ENCODE results near the gene UST.
"Not testable (repeated sequence)": the region's sequence is repeated elsewhere in the genome, so short reads cannot be mapped to it uniquely, and the experiment has no call there.

UST gene

GRCh38 chr6:148943451-148943850 is 196.6 kb downstream of the UST start:
- no peak for DNase-seq (ENCODE audit: low read depth in 2 of 2, low spot score in 1 of 2)

DNA sequence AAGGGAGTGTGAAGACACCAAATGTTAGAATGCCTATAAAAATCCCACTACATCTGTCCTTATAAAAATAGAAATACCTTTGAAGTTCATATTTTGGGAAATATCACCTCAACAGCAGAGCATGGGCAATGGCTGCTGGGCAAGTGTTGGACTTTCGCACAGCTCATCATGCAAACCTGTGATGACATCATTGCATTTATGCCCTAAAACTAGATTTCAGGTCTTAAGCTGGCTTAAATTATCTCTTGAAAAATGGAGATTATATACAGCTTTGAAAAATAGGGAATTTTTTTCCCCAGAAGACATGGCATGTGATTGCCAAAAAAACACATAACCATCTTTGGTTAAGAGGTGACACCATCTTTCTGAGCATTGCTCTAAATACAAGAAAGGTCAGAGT is 197.8 kb downstream of the UST start:
- DNase-seq (ENCODE audit: low read depth in 2 of 2, low spot score in 1 of 2) = no peak

DNA sequence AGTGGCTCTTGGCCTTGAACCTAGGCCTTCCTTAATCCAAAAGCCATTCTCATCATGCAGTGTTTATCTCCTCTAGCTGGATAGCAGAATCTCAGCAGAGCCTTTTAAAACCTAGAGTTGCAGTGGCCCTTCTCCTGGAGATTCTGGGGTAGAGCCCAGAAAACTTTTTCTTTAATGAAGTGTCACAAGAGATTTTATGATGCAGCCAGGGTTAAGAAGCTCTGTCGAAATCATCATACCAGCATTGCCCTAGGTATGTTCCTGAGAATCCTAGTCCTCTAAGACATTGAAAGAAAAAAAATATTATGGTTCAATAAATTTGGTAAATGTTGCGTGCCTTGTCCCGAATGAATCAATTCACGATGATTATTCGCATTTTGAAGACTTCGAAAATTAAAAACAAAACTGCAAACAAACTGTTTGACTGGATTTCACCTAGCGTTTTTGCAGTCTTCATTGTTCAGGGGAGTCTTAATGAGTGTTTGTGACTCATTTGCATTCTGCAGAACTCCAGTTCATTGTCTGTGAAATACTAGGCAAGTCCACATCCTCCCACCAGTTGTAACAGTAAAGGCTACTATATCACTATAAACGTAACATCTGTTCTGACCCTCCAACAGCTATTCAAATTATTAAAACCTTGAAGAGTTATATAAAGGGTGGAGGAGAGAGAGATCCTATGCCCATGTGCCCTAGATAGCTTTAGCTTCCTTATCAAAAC is 198.6 kb downstream of the UST start:
- no peak for DNase-seq (ENCODE audit: low read depth in 2 of 2, low spot score in 1 of 2)

GRCh38 chr6:148947621-148948444 is 201.0 kb downstream of the UST start:
- DNase-seq (ENCODE audit: low read depth in 2 of 2, low spot score in 1 of 2) = peak; percentile 55 to 71

DNA sequence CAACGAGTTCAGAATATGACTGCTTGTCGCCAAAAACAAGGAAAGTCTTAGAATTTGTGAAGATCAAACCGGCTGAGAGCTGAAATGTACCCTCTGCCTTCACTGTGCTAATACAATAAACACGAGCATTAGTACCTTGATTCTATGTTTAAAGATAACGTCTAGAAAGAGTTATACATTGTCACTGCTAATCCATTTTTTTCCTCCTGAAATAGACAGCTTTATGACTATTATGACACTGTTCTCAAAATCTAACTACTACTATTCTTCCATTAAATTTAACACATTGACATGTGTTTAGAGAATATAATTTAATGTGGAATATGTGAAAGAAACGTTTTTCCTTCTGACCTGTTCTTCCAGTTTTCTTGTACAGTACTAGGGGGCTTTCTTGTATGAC is 204.8 kb downstream of the UST start:
- DNase-seq (ENCODE audit: low read depth in 2 of 2, low spot score in 1 of 2) = no peak

DNA sequence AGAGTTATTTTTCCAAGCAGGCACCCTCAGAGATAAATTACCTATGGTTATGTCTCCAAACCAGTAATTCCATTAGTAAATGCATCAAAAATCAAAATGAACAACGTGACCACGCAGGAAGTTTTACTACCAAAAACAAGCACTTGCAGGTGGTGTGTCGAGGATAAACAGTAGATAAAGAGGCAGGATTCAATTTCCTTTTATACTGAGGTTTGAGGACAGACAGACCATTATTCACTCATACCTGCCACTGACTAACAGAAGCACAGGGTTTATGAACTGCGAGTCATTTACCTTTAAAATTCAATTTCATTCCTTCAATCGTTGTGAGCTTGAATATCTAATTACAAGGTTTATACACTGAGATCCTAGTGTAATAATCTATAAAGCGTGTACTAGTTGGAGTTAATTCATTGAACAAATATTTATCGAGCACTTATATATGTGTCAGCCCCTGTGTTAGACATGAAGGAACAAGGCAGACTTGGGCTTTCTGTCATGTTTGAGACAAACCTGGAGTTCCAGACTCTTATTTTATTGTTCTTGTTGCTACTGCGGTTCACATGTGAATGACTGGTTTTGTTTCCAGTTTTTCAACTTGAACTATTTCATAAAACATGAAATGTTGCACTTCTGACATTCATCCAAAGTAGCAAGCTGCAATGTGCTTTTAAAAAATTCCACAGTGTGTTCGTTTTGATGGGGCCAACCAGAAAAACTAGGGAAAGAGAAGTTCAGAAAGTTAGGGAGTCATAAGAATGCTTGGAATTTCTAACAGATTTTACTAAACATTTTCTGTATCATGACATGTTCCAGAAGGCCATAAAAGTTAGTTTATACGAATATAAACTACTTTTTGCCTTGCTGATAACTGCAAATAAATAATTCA is 205.6 kb downstream of the UST start:
- no peak for DNase-seq (ENCODE audit: low read depth in 2 of 2, low spot score in 1 of 2)

- DNase-seq (ENCODE audit: low read depth in 2 of 2, low spot score in 1 of 2) = no peak
Measured at GRCh38 chr6:148954461-148954860, 207.6 kb downstream of the UST start.

GRCh38 chr6:148954934-148955333 is 208.1 kb downstream of the UST start:
- DNase-seq (ENCODE audit: low read depth in 2 of 2, low spot score in 1 of 2) = no peak

GRCh38 chr6:148955441-148955840 is 208.6 kb downstream of the UST start:
- DNase-seq (ENCODE audit: low read depth in 2 of 2, low spot score in 1 of 2) = no peak

GRCh38 chr6:148956163-148956562 is 209.3 kb downstream of the UST start:
- DNase-seq (ENCODE audit: low read depth in 2 of 2, low spot score in 1 of 2) = not testable (repeated sequence)

GRCh38 chr6:148957752-148958151 is 210.9 kb downstream of the UST start:
- no peak for DNase-seq (ENCODE audit: low read depth in 2 of 2, low spot score in 1 of 2)

- DNase-seq (ENCODE audit: low read depth in 2 of 2, low spot score in 1 of 2) = no peak
Measured at GRCh38 chr6:148959008-148959407, 212.2 kb downstream of the UST start.

DNA sequence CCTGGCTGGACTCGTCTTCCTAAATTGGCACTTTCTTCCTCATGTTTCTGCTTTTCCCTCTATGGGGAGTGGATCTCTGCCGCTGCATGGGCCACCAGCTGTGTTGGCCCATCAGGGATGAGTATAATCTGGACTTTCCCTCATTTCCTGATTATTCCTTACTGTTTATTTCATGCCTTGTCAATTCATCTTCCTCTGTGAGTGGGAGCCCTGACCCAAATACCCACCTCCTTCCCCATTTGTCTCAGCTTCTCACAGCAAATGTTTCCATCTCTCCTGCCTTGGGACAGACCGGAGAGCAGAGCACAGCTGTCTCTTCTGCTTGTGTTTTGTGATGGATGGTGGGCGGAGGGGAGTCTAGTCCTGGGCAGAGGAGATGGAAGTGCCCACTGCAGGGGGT is 212.7 kb downstream of the UST start:
- DNase-seq (ENCODE audit: low read depth in 2 of 2, low spot score in 1 of 2) = no peak

GRCh38 chr6:148962854-148963515 is 216.2 kb downstream of the UST start:
- DNase-seq (ENCODE audit: low read depth in 2 of 2, low spot score in 1 of 2) = no peak

DNA sequence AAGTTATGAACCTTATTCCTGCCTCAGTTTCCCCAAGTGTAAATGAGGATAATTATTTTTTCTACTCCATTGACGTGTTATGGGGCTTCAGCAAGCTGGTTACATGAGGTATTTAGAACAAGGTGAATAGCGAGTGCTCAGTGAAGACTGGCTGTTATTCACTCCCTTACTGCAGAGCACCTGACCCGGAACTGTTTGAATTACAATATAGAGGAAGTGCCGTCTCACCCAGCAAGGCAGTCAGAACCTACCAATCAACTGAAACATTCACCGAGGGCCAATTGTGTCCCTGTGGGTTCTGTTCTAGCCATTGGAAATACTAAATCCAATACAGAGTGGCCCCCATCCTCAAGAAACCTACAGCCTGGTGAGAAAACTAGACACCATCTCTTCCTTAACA is 216.9 kb downstream of the UST start:
- no peak for DNase-seq (ENCODE audit: low read depth in 2 of 2, low spot score in 1 of 2)

GRCh38 chr6:148964467-148964866 is 217.6 kb downstream of the UST start:
- no peak for DNase-seq (ENCODE audit: low read depth in 2 of 2, low spot score in 1 of 2)

DNA sequence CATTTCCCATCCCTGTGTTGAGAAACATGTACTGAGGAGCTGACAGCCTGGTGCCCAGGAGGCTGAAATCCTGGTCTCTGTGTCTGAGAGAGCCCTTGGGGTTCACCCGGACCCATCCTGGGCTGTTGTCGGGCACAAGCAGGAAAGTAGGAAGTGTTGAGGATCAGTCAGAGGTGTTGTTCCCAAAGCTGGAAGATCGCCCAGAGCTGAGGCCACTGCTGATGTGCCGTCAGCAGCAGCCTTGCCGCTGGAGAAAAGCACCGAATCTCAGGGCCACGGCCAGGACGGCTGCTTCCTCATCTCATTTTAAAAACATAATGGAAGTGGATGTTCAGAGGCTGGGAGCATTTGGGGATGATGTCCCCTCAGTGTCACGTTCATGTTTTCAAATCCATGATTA is 218.5 kb downstream of the UST start:
- no peak for DNase-seq (ENCODE audit: low read depth in 2 of 2, low spot score in 1 of 2)

- no peak for DNase-seq (ENCODE audit: low read depth in 2 of 2, low spot score in 1 of 2)
Measured at GRCh38 chr6:148967011-148967520, 220.2 kb downstream of the UST start.

DNA sequence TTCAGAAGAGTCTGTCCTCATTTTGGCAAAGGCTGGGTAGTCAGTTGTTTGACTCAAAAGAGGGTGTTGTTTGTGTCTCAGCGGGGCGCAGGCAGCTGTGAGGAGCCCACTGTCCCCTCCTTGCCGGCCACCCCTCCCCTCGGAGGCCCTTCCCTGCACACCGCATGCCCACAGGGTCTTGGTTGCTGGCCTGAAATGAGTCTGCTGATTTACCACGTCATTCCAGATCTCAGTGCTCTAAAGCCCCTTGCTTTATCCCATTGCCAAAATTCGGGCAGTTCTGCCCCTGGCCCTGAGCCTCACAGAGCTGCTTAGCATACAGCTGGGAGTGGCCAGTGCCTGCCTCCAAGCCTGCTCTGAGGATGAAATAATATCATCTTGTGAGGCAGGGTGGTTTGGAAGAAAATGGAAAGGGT is 220.7 kb downstream of the UST start:
- no peak for DNase-seq (ENCODE audit: low read depth in 2 of 2, low spot score in 1 of 2)

DNA sequence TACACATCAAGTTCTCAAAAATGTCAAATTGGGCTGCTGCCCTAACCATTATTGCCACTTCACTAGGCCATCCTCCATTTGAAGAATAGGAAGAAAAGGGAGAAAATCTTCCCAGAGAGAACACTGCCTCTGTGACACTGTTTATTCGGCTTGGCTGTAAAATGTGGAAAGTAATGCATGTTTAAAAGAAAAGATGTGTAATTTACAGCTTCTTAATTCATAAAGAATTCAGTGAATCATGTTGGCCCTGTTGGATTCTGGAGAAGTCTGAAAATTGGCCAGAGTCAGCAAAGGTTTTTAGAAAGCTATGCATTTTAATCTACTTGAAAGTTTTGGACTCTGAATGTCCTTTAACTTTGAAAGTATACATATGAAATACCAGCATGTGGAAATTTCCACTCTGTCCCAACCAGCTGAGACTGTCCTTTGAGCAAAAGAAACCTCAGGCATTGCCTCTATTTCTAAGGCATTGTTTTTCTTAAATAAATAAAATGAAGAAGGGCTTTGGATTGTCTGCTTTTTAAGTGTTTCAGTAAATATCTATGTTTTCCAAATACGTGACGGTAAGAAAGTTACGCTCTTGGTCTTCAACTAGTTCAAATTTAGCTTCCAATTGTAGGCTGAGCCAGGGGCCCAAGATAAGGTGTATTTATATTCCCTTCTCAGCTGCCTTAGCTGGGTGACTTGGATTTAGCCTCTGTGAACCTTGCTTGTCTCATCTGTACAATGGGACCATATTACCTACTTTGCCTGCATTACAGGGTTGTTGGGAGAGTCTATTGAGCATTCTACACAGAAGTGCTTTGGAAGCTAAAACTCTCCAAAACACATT is 222.2 kb downstream of the UST start:
- no peak for DNase-seq (ENCODE audit: low read depth in 2 of 2, low spot score in 1 of 2)

Data from stimulated activated CD8-positive, alpha-beta memory T cell treated with anti-CD3 and anti-CD28 coated beads, Interleukin-4, amount 100 ng/mL, for 4 hours (primary cell).